HTERT RPE-1 (cell line): ENCODE measurements around the gene SPRR2G.
"Not testable (repeated sequence)": the region's sequence is repeated elsewhere in the genome, so short reads cannot be mapped to it uniquely, and the experiment has no call there.

Experiments used
- in situ Hi-C: fragments of 300-500 bp; cut with MboI; formaldehyde crosslinking; loops from 4 replicates; pipeline ENCODE4 v1.14.3; 2020; ENCODE audit warnings: low sequenced_read_pairs

Gene SPRR2G

DNA sequence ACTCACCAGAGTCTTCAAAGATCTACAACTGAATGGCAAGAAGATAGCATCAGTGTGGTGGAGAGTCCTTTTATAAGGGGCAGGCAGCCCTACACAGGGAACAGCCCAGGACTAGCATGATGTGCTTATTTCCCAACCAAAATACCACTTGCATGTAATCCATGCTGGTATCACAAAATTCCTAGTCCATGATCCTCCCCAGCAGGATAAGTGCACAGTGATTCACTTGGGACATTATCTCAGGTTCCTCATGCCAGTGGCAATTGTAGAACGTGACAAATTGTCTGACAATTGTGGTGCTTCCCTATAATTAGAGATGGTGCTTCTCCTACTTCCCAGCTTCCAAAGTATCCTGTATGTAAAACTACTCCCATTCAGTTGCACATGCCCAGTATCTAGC lies at the start of gene SPRR2G:
Gene SPRR2G (minus strand): TSS at position 45 of the 400 bp plus-strand sequence. CDS start 780 bp downstream, outside the sequence.
- in situ Hi-C loops = no loop called here

DNA sequence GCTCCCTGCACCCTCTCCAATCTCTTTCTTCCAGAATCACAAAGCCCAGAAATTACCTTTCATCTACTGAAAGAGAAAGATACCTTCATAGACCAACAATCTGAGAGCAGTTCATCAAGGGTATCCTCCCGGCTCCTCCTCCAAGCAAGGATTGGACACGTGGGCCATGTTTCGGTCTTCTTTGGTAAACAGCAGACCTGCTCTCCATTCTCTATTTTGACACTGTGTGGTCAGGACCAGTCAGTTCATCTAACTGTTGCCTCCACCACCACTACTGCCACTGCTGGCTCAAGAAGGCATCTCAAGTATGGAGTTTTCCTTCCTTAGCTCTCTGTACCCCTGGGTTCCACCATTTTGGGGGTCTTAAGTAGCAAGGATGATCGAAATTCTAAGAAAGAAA lies 44.5 kb upstream of the SPRR2G start:
- in situ Hi-C loops = no loop called here

DNA sequence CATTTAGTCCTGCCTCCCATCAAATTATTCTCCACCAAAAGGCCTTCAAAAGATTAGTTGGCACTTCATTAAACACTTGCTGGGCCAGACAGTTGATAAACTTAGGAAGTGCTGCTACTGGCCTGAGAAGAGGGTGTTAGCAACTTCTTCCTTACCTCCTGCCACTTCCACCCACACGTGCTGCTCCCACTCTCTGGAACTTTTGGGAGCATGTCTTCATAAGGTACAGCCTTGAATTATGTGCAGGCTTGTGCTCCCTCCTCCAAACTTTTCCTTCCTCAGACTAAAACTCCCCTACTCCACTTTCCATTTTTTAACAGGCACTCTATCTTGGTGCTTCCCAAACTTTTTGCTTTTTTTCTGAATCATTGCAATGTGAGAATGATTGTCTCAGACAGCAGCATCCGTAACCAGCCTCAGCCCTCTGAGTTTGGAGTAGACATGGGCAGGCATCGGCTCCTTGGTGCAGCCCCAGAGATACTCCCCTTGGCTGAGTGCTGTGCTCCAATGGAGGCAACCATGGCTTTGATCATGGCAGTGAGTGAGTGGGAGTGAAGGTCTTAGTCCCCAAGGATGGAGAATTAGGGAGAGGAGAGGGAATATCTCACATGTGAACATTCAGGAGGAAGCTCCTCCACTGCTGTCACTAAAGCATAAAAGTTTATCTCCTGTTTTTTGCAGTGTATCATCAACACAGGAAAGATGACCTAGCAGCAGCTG lies 43.8 kb upstream of the SPRR2G start:
- in situ Hi-C loops = no loop called here

DNA sequence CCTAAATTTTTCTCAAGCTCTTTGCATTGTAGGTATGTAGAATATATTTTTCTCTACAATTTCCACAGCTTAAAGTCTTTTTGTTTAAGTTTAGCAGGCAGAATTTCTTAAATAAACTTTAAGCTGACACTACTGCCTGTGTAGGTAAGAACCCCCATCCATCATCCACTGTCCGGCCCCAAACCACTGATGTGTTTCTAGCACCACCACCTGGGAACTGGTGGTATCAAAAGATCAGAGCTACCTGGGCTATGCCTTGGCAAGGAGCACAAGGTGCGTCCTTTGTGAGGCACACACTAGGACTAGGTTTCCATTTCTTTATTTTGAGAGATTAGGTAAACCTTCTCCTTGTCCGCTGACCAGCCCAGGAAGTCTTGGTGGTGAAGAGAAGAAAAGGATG lies 42.0 kb upstream of the SPRR2G start:
- in situ Hi-C loops = no loop called here

DNA sequence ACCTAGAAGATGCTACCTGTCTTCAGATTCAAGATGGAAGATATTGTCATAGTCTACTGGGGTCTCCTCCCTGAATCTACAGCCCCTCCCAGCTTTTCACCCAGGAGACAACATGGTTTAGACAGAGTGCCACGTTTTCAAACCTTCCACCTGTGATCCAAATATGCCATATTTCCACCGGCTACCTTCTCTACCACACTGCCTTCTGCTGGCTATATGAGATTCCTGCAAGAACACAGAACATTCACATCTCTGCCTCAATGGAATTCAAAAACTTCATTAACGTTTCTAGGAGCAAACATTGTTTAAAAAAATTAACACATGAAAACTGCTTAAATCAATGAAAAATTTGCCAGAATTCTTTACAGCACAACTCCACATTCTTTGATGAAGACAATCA lies 39.7 kb upstream of the SPRR2G start:
- in situ Hi-C loops = no loop called here

DNA sequence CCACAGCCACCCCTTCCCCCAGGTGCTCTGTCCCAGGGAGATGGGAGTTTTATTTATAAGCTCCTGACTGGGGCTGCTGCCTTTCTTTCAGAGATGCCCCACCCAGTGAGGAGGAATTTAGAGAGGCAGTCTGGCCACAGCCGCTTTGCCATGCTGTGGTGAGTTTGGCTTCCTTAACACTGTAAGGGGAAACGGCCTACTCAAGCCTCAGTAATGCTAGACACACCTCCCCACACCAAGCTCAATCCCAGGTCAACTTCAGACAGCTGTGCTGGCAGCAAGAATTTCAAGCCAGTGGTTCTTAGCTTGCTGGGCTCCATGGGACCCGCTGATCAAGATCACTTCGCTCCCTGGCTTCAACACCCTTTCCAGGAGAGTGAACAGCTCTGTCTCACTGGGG lies 37.6 kb upstream of the SPRR2G start:
- in situ Hi-C loops = not testable (repeated sequence)

DNA sequence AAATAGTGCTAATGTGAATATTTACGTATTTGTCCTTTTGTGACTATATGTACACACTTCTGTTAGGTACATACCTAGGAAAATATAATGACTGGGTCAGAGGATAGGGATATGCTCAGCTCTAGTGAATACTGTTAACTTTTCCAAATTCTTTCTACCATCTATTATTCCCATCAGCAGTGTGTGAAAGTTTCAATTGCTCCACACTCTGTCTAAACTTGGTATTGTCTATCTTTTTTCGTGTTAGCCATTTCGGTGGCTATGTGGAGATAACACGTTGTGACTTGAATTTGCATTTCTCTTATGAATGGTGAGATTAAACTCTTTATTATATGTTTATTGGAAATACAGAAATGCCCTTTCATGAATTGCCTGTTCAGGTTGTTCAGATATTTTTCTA lies 29.9 kb upstream of the SPRR2G start:
- in situ Hi-C loops = no loop called here

DNA sequence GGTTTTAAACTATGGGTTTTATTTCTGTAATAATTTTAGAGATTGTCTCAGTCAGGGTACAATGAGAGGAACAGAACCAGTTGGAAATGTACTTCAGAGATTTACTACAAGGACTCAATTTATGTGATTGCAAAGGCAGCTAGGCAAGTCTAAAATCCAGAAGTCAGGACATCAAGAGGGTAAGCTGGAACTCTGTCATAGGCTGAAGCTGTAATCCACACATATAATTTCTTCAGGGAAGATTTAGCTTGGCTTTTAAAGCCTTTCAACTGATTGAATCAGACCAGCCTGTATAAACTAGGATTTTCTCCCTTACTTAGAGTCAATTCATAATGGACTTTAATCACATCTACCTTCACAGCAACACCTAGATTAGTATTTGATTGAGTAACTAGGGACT lies 28.2 kb upstream of the SPRR2G start:
- in situ Hi-C loops = no loop called here

DNA sequence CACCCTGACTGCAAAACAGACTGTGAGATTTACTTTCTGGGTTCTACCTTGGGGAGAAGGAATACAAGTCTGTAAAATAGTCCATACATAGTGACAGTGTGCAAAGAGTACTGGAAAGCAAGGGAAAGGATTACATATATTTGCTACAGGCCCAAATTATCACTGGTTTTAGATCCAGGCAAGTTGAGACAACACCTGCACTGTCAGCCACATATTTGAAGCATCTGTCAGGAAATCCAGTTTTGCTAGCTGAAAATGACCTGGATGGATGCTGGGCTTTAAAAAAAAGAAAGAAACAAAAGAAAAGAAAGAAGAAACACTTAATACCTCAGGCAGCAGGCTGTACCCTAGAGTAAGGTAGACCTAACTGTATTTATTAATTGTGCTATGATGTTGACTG lies 23.9 kb upstream of the SPRR2G start:
- in situ Hi-C loops = no loop called here

DNA sequence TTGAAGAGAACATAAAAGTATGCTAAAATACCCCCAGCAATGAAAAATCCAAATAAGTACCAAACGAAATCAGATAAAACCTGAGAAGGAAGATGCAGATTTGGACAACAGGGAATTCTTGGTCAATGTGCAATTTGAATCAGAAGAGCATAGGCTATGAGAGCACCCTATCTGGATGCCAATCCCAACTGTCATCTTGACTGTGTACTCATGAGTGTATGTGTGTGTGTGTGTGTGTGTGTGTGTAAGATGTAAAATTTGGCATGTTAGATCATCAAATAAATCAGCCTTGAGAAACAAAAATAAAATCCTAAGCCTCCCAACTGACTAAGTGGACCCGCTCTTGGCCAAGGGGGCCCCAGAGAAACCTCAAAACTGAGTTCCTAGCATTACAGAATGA lies 18.0 kb upstream of the SPRR2G start:
- in situ Hi-C loops = no loop called here

DNA sequence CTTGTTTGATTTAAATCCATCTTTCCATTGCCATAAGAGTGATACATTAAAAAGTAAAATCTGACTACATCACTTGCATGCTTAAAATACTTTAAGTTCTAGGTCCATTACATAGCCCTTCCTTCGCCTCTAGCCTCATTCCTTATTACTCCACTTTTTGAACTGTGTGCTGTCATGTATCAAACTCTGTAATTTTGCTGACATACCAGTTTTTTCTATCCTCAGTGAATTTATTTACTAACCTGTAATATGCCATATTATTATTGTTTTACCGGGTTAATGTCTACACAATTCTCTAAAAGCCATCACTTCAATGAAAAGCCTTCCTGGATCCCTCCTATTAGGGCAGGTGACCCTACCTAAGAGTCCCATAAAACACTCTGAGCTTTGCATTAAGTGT lies 4.9 kb upstream of the SPRR2G start:
- in situ Hi-C loops = no loop called here

DNA sequence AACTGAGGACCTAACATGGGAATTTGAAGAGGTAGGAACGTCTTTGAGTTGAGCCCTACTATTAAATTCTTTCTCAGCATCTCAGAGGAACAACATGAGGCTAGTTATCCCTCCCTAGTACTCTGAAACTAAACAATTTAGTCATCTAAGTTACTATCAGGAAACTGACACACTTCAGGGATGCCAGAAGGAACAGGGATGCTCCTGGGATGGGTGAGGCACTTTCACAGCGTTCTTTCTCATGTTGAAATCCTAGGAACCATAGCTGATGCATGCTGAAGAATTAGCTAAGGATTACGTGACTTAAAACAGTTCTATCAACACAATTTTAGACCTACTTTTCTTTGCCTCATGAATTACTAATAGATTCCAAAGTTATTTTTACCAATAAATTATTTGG lies 1.8 kb upstream of the SPRR2G start:
- in situ Hi-C loops = no loop called here

DNA sequence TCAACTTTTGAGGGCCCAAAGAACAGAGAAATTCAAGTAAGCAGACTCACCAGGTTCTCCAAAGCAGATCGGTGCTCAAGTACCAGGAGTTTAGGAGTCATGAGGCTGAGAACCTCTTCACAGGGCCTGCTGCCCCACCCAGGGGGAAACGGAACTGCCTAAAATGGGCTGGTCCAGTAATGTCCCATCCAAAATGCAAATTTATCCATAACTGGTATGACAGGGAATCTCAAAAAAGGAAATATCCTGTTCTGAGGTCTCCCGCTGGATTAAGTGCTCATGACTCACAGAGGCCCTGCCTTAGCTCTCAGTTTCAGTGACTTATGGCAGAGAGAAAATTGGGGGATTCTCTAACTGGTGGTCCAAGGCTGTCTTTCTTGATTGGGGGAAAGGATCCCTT lies 9.3 kb downstream of the SPRR2G start:
- in situ Hi-C loops = no loop called here

DNA sequence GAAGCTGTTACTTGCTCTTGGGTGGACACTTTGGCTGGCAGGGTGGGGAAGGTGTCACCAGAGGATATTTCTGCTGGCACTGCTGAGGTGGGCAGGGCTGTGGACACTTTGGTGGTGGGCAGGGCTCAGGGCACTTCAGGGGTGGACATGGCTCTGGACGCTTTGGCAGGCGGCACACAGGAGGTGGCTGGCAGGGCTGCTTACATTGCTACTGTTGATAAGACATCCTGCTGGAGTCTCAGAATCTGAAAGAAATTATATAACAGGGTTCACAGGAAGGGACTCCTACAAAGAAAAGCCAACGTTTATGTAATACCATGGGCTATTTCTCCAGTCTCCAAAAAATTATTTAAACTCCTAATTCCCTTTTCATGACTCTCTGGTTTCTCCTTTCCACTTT lies 10.2 kb downstream of the SPRR2G start:
- in situ Hi-C loops = no loop called here

DNA sequence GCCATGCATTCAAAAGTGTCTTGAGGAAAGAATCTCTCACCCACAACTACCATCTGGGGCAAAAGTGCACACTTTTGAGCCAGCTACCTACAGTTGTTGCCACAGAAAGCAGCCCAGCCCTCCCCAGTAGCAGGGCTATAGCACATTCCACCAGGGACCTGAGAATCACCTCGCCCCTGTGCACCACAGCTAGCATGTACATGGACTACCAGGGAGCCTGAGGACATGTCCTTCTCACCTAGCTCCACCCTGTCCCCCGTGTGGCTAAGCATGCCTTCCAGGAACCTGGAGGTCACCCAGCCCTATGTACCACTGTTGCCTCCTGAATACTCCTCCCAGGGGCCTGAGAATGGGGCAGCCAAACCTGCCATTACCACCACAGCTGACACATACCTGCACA lies 16.9 kb downstream of the SPRR2G start:
- in situ Hi-C loops = no loop called here

DNA sequence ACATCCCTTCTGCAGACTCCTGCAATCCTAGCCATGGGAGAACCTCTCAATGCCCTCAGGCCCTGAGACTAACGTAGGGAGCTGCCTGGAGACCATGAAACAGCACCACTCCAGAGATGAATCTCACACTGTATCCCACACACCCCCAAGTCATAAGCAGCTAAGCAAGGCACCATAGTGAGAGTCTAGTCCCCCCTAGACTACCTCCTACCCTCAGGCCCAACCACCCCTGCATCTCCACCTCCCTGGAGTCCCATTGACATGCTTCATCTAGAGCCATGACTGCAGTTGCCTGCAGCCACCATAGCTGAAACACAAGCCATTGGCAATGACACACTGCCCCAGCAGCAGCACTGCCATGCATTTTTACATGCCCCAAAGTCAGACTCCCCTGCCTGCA lies 17.4 kb downstream of the SPRR2G start:
- in situ Hi-C loops = no loop called here

DNA sequence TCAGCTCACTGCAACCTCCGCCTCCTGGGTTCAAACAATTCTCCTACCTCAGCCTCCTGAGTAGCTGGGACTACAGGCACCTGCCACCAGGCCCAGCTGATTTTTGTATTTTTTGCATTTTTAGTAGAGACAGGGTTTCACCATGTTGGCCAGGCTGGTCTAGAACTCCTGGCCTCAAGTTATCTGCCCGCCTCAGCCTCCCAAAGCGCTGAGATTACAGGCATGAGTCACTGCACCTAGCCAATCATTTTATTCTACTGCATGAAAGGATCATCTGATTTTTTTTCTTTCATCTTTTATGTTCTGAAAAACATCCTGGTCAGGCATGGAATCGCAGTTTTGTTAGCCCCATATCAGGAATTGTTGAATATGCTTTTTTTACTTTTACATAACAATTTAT lies 22.0 kb downstream of the SPRR2G start:
- in situ Hi-C loops = not testable (repeated sequence)

DNA sequence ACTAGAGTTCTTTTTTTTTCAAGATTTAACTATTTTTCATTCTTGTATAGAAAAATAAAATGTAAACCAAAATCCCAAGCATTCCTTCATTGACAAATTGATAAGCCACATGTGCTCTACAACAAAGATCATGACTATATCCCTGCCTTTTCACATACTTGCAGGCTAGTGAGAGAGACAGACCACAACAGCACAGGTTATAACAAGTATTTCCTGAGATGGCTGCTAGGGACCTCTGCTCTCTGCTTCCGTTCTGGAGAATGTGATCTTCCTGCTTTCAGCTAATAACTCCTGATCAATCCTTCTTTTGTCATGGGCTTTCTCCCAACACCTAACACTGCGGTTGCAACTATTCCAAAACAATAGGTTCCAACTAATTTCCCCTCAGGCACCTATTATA lies 23.4 kb downstream of the SPRR2G start:
- in situ Hi-C loops = no loop called here

DNA sequence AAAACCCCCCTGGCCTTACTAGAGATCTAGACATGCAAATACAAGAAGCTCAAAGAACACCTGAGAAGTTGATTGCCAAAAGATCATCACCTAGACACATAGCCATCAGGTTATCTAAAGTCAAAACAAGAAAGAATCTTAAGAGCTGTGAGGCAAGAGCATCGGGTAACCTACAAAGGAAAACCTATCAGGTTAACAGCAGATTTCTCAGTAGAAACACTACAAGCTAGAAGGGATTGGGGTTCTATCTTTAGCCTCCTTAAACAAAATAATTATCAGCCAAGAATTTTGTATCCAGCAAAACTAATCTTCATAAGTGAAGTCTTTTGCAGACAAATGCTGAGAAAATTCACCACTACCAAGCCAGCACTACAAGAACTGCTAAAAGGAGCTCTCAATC lies 25.2 kb downstream of the SPRR2G start:
- in situ Hi-C loops = no loop called here

DNA sequence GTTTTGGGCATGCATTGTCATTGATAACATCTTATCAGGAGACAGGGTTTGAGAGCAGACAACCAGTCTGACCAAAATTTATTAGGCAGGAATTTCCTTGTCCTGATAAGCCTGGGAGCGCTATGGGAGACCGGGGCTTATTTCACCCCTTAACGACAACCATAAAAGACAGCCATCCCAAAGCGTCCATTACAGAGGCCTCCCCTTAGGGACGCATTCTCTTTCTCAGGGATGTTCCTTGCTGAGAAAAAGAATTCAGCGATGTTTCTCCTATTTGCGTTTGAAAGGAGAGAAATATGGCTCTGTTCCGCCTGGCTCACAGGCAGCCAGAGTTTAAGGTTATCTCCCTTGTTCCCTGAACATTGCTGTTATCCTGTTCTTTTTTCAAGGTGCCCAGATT lies 26.9 kb downstream of the SPRR2G start:
- in situ Hi-C loops = not testable (repeated sequence)

DNA sequence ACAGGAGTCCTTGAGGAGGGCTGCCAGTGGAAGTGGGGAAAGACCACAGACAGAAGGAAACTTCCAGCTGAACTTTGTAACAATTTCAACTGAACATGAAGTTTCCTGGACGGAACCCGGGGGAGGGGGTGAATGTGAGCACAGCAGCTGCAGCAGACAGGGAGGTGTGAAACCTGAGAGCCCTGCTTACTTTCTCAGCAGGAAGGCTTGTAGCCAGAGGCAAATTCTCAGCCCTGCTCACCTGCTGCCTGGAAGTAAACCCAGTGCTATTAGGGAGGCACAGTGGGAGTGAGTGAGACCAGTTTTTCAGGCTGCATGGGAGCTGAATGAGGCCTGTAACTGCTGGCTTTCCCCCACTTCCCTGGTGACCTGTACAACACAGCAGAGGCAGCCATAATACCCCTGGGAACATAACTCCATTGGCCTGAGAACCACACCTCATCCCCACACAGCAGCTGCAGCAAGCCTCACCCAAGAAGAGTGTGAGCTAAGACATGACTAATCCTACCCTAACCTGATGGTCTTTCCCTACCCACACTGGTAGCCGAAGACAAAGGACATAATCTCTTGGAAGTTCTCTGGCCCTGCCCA lies 27.8 kb downstream of the SPRR2G start:
- in situ Hi-C loops = no loop called here

DNA sequence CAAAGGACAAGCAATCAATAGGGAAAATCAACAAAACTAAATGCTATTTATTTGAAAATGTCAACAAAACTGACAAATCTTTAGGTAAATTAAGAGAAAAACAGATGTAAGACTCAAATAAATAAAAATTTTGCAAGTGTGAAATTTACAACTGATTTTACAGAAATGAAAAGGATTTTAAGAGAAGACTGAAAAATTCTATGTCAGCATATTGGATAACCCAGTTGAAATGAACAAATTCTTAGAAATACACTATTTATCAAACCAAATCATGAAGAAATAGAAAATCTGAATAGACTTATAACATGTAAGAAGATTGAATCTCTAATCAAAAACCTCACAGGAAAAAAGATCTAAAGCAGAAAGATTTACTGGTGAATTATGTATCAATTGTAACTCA lies 29.7 kb downstream of the SPRR2G start:
- in situ Hi-C loops = no loop called here

DNA sequence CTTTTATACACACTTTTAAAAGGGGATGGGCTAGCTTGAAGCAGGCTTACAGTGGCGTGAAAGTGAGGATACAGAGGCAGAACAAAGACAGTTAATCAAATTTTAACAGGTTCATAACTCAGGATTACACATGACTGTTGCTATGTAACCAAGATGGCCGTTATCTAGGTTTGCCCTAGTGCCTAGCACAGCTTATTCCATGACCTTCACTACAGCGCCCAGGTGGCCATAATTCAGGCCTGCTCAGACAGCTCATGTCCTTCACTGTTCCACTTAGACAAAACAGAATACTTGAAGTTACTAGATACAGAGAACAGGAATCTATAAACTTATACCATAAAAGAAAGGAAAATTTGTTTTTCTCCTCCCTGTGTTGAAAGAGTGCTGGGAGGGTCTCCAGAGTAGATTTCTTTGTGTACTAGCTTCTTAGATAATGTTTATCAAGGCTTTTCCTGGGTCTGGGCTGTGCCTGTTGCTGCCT lies 31.2 kb downstream of the SPRR2G start:
- in situ Hi-C loops = no loop called here
